BLaER1 treated with 17β-estradiol and CSF1 and Interleukin-3, amounts not matched to agents 10 nM and 100 nM (cell line): ENCODE results near the gene UPF2.

Source experiments
- H3K27ac ChIP-seq, 11 experiments: shearing (Covaris generic); formaldehyde crosslinking; 2 replicates each; pipeline ENCODE4 v1.8.1; 2022
- H3K27me3 ChIP-seq, 11 experiments: shearing (Covaris generic); formaldehyde crosslinking; 2 replicates each; pipeline ENCODE4 v1.8.1; 2022
- H3K36me3 ChIP-seq, 11 experiments: shearing (Covaris generic); formaldehyde crosslinking; 2 replicates each; pipeline ENCODE4 v1.8.1; 2022
- H3K4me1 ChIP-seq, 10 experiments: shearing (Covaris generic); formaldehyde crosslinking; 2 replicates each; pipeline ENCODE4 v1.8.1; 2022
- H3K4me2 ChIP-seq, 11 experiments: shearing (Covaris generic); formaldehyde crosslinking; 2 replicates each; pipeline ENCODE4 v1.8.1; 2022
- H3K4me3 ChIP-seq, 10 experiments: shearing (Covaris generic); formaldehyde crosslinking; 2 replicates each; pipeline ENCODE4 v1.8.1; 2022
- H3K9ac ChIP-seq, 11 experiments: shearing (Covaris generic); formaldehyde crosslinking; 2 replicates each; pipeline ENCODE4 v1.8.1; 2022
- H3K9me3 ChIP-seq, 11 experiments: shearing (Covaris generic); formaldehyde crosslinking; replicated peaks in 1 of 11; 2 replicates each; pipeline ENCODE4 v1.8.1; 2022
- H4K20me1 ChIP-seq, 11 experiments: shearing (Covaris generic); formaldehyde crosslinking; 2 replicates each; pipeline ENCODE4 v1.8.1; 2022
- Cebpa-rat ChIP-seq, 11 experiments: shearing (Covaris generic); IDR thresholded peaks; 2 replicates each; pipeline ENCODE4 v1.8.1; 2022

UPF2 gene

DNA sequence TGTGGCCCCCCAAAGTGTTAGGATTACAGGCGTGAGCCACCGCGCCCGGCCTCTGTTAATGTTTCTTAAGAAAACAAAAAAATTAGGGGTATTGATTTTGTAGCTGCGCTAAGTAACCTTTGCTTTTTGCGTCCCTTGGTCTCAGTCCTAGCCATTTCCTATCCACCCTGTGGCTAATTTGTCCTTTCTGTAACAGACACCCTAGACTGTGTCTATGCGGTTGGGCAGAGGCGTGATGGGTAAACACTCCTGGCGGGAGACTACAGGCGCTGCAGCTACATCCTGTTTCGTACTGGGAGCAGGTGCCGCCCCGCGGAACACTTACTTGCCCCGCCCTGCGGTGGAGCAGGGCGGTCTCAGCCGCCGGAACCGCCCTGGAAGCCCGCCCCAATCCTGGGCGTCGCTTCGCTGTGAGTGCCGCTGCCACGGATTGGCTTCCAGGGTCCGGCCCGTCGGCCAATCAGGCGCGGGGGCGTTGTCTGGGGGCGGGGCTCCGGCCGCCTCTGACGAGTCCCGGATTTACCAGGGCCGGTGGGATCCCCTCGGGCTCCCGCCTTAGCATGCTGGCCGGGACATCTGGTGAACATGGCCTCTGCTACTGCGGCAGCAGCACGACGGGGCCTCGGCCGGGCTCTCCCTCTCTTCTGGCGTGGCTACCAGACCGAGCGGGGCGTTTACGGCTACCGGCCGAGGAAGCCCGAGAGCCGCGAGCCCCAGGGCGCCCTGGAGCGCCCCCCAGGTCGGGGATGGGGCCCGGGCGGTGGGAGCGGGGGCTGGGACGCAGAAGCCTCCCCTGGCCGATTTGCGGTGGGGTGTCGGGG is 26.1 kb upstream of the UPF2 start, which contains the start of gene DHTKD1:
TSS of gene DHTKD1 (plus strand) at position 506 of the 821 bp plus-strand sequence. CDS start at position 586, 80 bp downstream.
- peak within 1 kb of the TSS; percentile 76 to 98 (median 92) for H3K4me3 ChIP-seq
- H3K36me3 ChIP-seq, result no peaks in the 10 kb centered on the region; a peak in 1 of 22 replicates
- no peaks in the 10 kb centered on the region for H3K9me3 ChIP-seq
- TF ChIP-seq Cebpa-rat (IDR thresholded peaks at IDR 0.05), result no peak
- H3K9ac ChIP-seq, result peak within 1 kb of the TSS; percentile 88 to 97 (median 92)
- H4K20me1 ChIP-seq, result peaks cover 0 to 6% (median 0%) of the 10 kb centered on the region in 11 experiments; a peak in 1 of 22 replicates
- H3K4me2 ChIP-seq, result peak within 1 kb of the TSS; percentile 79 to 91 (median 84)
- H3K27ac ChIP-seq, result peak within 1 kb of the TSS; percentile 62 to 95 (median 91); a peak in 21 of 22 replicates
- H3K27me3 ChIP-seq, result no peaks in the 10 kb centered on the region
- H3K4me1 ChIP-seq, result peaks cover 19 to 34% (median 31%) of the 10 kb centered on the region in 10 experiments

DNA sequence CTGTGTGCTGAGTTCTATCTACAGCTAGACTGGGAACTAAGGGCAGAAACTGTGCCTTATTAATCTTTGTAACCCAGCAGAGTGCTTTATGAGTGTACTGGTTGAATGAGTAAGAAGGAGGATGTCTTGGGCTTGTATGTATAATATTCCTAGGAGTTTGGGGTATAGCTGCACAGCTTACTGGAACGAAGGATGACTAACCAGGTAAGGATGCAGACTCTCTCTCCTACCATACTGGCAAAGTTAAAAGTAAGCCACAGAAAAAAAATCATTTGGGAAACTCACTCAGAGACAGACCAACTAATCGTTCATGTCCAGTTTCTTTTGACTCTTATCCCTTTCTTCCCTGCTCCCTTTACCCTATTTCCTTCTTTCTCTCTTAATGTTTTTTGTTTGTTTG is 24.7 kb upstream of the UPF2 start:
- Histone ChIP-seq H3K9me3 (no peaks in the 10 kb centered on the region), H3K4me2 (no peak overlapping the region), H3K9ac (no peak overlapping the region), H3K4me3 (no peak overlapping the region), H4K20me1 (peaks cover 0 to 6% (median 0%) of the 10 kb centered on the region in 11 experiments; a peak in 1 of 22 replicates), H3K36me3 (no peaks in the 10 kb centered on the region; a peak in 1 of 22 replicates), H3K27ac (peak overlapping the region in 4 of 11 experiments; percentile 80 to 92 (median 84); a peak in 4 of 22 replicates), H3K4me1 (peaks cover 18 to 32% (median 22%) of the 10 kb centered on the region in 10 experiments), H3K27me3 (no peaks in the 10 kb centered on the region)
- TF ChIP-seq Cebpa-rat (IDR thresholded peaks at IDR 0.05), result no peak

- Histone ChIP-seq H3K27ac (no peak overlapping the region), H4K20me1 (no peaks in the 10 kb centered on the region), H3K4me3 (no peak overlapping the region), H3K27me3 (no peaks in the 10 kb centered on the region), H3K4me2 (no peak overlapping the region), H3K36me3 (no peaks in the 10 kb centered on the region), H3K4me1 (peaks cover 0 to 9% (median 5%) of the 10 kb centered on the region in 10 experiments; a peak in 14 of 20 replicates), H3K9me3 (no peaks in the 10 kb centered on the region), H3K9ac (no peak overlapping the region)
- TF ChIP-seq Cebpa-rat (IDR thresholded peaks at IDR 0.05), result no peak
Observed at GRCh38 chr10:12063483-12063818, 20.8 kb upstream of the UPF2 start.

DNA sequence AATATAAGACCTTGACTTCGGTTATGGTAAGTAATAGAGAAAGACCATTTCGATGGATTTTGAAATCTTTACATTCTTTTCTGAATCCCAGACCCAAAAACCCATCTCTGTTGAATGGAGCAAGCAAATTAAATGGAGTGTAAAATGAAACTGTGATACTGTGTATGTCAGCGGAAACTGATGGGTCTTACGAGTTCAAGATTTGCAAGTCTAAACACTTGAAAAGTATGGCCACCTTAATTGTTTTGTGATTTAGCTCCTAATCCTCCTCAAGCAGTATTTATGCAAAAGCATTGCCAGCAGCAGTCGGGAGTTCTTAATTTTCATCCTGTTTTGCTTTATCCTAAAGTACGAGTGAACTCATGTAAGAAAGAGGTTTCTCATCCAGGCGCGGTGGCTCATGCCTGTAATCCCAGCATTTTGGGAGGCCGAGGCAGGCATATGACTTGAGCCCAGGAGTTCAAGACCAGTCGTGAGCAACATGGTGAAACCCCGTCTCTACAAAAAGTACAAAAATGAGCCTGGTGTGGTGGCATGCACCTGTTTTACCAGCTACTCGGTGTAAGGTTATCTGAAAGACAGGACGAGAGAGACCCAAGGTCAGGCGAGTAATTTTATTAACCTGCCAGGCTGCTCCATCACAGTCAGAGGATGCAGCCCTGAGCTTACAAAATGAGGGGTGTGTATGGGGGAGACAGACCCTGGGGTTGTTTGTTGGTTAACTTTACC is 20.3 kb upstream of the UPF2 start:
- Histone ChIP-seq H3K27ac (no peak overlapping the region), H3K36me3 (no peaks in the 10 kb centered on the region), H4K20me1 (no peaks in the 10 kb centered on the region), H3K9ac (no peak overlapping the region), H3K4me1 (peaks cover 0 to 4% (median under 1%) of the 10 kb centered on the region in 10 experiments; a peak in 6 of 20 replicates), H3K4me2 (no peak overlapping the region), H3K4me3 (no peak overlapping the region), H3K9me3 (no peaks in the 10 kb centered on the region), H3K27me3 (no peaks in the 10 kb centered on the region)
- TF ChIP-seq Cebpa-rat (IDR thresholded peaks at IDR 0.05), result no peak

- H3K36me3 ChIP-seq, result no peaks in the 10 kb centered on the region
Observed at GRCh38 chr10:12061124-12061523, 18.5 kb upstream of the UPF2 start.

GRCh38 chr10:12056748-12057147 is 14.1 kb upstream of the UPF2 start:
- no peak for TF ChIP-seq Cebpa-rat (IDR thresholded peaks at IDR 0.05)
- H3K4me1 ChIP-seq, result peaks cover 0 to 11% (median 0%) of the 10 kb centered on the region in 10 experiments; a peak in 8 of 20 replicates
- no peaks in the 10 kb centered on the region for H4K20me1 ChIP-seq
- H3K4me2 ChIP-seq, result no peak overlapping the region
- H3K27ac ChIP-seq, result no peak overlapping the region
- no peaks in the 10 kb centered on the region for H3K36me3 ChIP-seq
- no peaks in the 10 kb centered on the region for H3K9me3 ChIP-seq
- no peak overlapping the region for H3K4me3 ChIP-seq
- no peaks in the 10 kb centered on the region for H3K27me3 ChIP-seq
- no peak overlapping the region for H3K9ac ChIP-seq

More at GRCh38 chr10:12061124-12061523, 18.5 kb upstream of the UPF2 start:
- Histone ChIP-seq H3K9me3 (no peaks in the 10 kb centered on the region), H3K27me3 (no peaks in the 10 kb centered on the region), H3K4me3 (no peak overlapping the region), H3K9ac (no peak overlapping the region), H3K4me1 (no peaks in the 10 kb centered on the region), H4K20me1 (no peaks in the 10 kb centered on the region), H3K4me2 (no peak overlapping the region), H3K27ac (no peak overlapping the region)
- TF ChIP-seq Cebpa-rat (IDR thresholded peaks at IDR 0.05), result no peak

GRCh38 chr10:12055732-12056131 is 13.1 kb upstream of the UPF2 start:
- H3K4me1 ChIP-seq, result peaks cover 5 to 19% (median 8%) of the 10 kb centered on the region in 10 experiments; a peak in 14 of 20 replicates
- H3K9me3 ChIP-seq, result no peaks in the 10 kb centered on the region
- H3K27ac ChIP-seq, result no peak overlapping the region
- H3K27me3 ChIP-seq, result no peaks in the 10 kb centered on the region
- no peaks in the 10 kb centered on the region for H4K20me1 ChIP-seq
- no peak overlapping the region for H3K9ac ChIP-seq
- no peak for TF ChIP-seq Cebpa-rat (IDR thresholded peaks at IDR 0.05)
- no peak overlapping the region for H3K4me3 ChIP-seq
- H3K36me3 ChIP-seq, result no peaks in the 10 kb centered on the region
- H3K4me2 ChIP-seq, result no peak overlapping the region

DNA sequence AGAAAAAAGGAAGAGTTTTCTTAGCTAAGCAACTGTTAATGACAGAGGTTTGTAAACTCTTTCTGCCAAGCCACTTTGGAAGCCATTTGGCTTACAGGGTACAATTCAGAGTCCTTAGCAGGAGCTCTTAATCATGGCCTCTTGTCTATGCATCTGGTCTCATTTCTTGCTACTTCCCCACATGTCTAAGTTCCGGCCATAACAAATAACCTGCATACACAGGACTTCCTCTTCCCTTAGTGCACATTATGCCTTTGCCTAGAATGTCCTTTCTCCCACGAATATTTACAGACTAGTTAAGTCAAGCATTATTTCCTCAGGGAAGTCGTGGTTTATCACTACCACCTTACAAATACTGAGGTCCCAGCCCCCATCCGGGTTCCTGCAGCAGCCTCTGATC is 8.6 kb upstream of the UPF2 start:
- Histone ChIP-seq H3K27me3 (no peaks in the 10 kb centered on the region), H4K20me1 (no peaks in the 10 kb centered on the region), H3K27ac (peak overlapping the region in 8 of 11 experiments; percentile 14 to 57 (median 46); a peak in 13 of 22 replicates), H3K4me3 (no peak overlapping the region), H3K4me2 (peak overlapping the region in 10 of 11 experiments; percentile 4 to 61 (median 28); a peak in 15 of 22 replicates), H3K4me1 (peaks cover 6 to 21% (median 9%) of the 10 kb centered on the region in 10 experiments; a peak in 14 of 20 replicates), H3K9me3 (no peaks in the 10 kb centered on the region), H3K9ac (no peak overlapping the region), H3K36me3 (no peaks in the 10 kb centered on the region)
- TF ChIP-seq Cebpa-rat (IDR thresholded peaks at IDR 0.05), result no peak

GRCh38 chr10:12050528-12050927 is 7.9 kb upstream of the UPF2 start:
- H4K20me1 ChIP-seq, result no peaks in the 10 kb centered on the region
- H3K9ac ChIP-seq, result no peak overlapping the region
- H3K9me3 ChIP-seq, result no peaks in the 10 kb centered on the region
- H3K27me3 ChIP-seq, result no peaks in the 10 kb centered on the region
- no peak for TF ChIP-seq Cebpa-rat (IDR thresholded peaks at IDR 0.05)
- peaks cover 6 to 21% (median 9%) of the 10 kb centered on the region in 10 experiments; a peak in 14 of 20 replicates for H3K4me1 ChIP-seq
- peak overlapping the region in 9 of 11 experiments; percentile 4 to 61 (median 29); a peak in 11 of 22 replicates for H3K4me2 ChIP-seq
- no peak overlapping the region for H3K4me3 ChIP-seq
- peak overlapping the region in 6 of 11 experiments; percentile 34 to 57 (median 48); a peak in 9 of 22 replicates for H3K27ac ChIP-seq
- no peaks in the 10 kb centered on the region for H3K36me3 ChIP-seq
